Endothelial cell (in vitro differentiated cells): Measurements from ENCODE around the gene AKAP12. TPM values are rescaled to one million over a fixed set of nuclear protein-coding genes. Genes with fewer than 3 reads are reported as not detected.

Experiments
- DNase-seq: peaks from one replicate; pipeline ENCODE4 v3.0.0; 2021; ENCODE audit warnings: low spot score
- H3K27ac Mint-ChIP-seq: one replicate; pipeline ENCODE4 v1.8.0; 2021; ENCODE audit warnings: mixed read lengths, inconsistent platforms; ENCODE audit not compliant: unreplicated experiment
- H3K27me3 Mint-ChIP-seq: one replicate; pipeline ENCODE4 v1.8.0; 2021; ENCODE audit warnings: mild to moderate bottlenecking, moderate library complexity, mixed read lengths, inconsistent platforms; ENCODE audit not compliant: unreplicated experiment
- H3K36me3 Mint-ChIP-seq: one replicate; pipeline ENCODE4 v1.8.0; 2021; ENCODE audit warnings: mild to moderate bottlenecking, low read depth, mixed read lengths, inconsistent platforms; ENCODE audit not compliant: unreplicated experiment
- H3K4me1 Mint-ChIP-seq: one replicate; pipeline ENCODE4 v1.8.0; 2021; ENCODE audit warnings: mild to moderate bottlenecking, mixed read lengths, inconsistent platforms; ENCODE audit not compliant: unreplicated experiment
- H3K4me3 Mint-ChIP-seq: one replicate; pipeline ENCODE4 v1.8.0; 2021; ENCODE audit warnings: mild to moderate bottlenecking, mixed read lengths, inconsistent platforms; ENCODE audit not compliant: unreplicated experiment
- H3K9me3 Mint-ChIP-seq: one replicate; pipeline ENCODE4 v1.8.0; 2021; ENCODE audit warnings: mixed read lengths, inconsistent platforms; ENCODE audit not compliant: unreplicated experiment
- total RNA-seq: library from RNA; stranded (reverse); fragmentation: NEBNext Ultra II Directional; extraction: Animal tissue kit (Norgen Biotek cat#: 25700); gene quantifications from one replicate; pipeline ENCODE4 v1.2.1, GENCODE V29; 2021; ENCODE audit not compliant: unreplicated experiment
- TF ChIP-seq, protein P1 (sequence below): fragments of 200-600 bp; sonication (generic); IDR thresholded peaks from one replicate; pipeline ENCODE4 v1.5.0; 2021; ENCODE audit warnings: antibody characterized with exemption; ENCODE audit not compliant: unreplicated experiment

AKAP12 gene
- total RNA-seq, 1 donor from 2014 or later = 70.1 TPM

DNA sequence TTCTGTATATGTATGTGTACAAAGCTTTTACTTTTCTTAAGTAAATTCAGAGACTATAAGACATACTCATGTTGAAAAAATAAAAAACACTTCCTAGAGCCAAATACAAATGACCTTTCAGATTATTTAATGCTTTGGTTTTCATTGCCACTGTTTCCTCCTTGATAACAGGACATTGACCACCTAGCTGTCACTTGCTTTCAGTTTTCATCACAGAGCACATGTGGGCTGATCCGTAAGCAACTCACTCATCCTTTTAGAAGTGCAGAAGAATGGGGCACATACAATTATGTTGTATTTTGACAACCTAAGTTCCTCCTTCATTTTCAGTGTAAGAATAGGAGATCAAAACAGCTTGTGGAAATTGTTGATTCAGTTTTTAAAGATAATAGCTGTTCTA, 145.4 kb downstream of the AKAP12 start:
- Mint-ChIP-seq H3K4me1 (peaks cover 15% of the 10 kb centered on the region), H3K27me3 (peaks cover 8% of the 10 kb centered on the region), H3K4me3 (no peak overlapping the region), H3K27ac (no peak overlapping the region), H3K9me3 (no peaks in the 10 kb centered on the region), H3K36me3 (peaks cover 11% of the 10 kb centered on the region)
- no peak for DNase-seq
- TF ChIP-seq, protein P1, sequence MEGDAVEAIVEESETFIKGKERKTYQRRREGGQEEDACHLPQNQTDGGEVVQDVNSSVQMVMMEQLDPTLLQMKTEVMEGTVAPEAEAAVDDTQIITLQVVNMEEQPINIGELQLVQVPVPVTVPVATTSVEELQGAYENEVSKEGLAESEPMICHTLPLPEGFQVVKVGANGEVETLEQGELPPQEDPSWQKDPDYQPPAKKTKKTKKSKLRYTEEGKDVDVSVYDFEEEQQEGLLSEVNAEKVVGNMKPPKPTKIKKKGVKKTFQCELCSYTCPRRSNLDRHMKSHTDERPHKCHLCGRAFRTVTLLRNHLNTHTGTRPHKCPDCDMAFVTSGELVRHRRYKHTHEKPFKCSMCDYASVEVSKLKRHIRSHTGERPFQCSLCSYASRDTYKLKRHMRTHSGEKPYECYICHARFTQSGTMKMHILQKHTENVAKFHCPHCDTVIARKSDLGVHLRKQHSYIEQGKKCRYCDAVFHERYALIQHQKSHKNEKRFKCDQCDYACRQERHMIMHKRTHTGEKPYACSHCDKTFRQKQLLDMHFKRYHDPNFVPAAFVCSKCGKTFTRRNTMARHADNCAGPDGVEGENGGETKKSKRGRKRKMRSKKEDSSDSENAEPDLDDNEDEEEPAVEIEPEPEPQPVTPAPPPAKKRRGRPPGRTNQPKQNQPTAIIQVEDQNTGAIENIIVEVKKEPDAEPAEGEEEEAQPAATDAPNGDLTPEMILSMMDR = no peak

DNA sequence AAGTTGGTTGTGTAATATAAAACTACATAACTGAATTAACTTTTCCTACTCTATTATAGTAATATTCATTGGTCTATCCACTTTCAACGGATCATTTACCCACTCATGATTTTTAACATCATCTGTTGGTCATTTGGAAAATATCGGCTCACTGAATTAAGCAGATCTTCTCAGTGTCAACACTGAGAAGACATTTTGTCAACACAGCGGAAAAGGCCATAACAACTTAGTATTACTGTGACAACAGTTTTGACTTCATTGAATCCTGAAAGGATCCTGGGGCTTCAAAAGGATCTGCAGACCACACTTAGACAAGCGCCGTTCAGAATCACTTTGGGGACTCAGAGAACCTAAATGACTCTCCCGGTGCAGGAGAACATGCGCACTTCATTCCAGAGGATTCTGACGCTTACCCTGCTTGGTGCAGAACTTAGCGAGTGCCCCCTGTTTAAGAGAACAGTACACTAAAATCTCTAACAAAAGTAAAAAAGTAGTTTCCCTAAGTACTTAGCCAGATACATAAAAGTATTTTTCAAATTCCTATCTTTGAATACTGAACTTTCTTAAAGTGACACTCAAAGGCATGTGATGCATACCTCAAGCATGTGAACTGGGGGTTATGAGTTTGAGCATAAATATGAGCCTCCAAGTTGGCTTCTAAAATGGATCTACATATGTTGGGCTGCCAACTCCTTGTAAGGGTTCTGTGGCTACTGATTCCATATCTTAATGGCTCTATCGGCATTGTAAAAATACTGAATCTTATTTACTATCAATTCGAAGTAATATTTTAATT, 147.6 kb downstream of the AKAP12 start:
- Mint-ChIP-seq H3K27me3 (peaks cover 16% of the 10 kb centered on the region), H3K36me3 (peaks cover 13% of the 10 kb centered on the region), H3K4me1 (peaks cover 12% of the 10 kb centered on the region), H3K9me3 (no peaks in the 10 kb centered on the region), H3K27ac (peak overlapping the region; percentile 57), H3K4me3 (no peak overlapping the region)
- DNase-seq = no peak
- TF ChIP-seq, protein P1 = no peak

DNA sequence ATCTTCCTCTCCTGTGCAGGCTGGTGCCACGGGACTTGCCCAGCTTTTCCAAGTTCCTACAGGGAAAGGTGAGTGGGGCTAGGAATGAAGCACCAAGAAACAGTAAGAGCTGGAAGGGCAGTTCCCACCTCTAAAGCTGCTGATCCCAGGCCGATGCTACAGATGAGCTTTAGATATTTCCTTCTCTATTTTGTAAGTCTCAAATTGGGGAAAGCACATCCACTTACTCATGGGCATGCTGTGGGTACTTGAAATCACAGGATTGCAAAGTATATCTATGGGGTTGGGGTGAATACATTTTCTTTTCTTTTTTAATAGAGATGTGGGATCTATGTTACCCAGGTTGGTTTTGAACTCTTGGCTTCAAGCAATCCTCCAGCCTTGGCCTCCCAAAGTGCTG, 148.5 kb downstream of the AKAP12 start:
- peaks cover 13% of the 10 kb centered on the region for H3K36me3 Mint-ChIP-seq
- H3K27ac Mint-ChIP-seq = no peak overlapping the region
- no peak overlapping the region for H3K4me3 Mint-ChIP-seq
- peaks cover 16% of the 10 kb centered on the region for H3K27me3 Mint-ChIP-seq
- peaks cover 18% of the 10 kb centered on the region for H3K4me1 Mint-ChIP-seq
- TF ChIP-seq, protein P1 = no peak
- no peak for DNase-seq
- H3K9me3 Mint-ChIP-seq = no peaks in the 10 kb centered on the region

DNA sequence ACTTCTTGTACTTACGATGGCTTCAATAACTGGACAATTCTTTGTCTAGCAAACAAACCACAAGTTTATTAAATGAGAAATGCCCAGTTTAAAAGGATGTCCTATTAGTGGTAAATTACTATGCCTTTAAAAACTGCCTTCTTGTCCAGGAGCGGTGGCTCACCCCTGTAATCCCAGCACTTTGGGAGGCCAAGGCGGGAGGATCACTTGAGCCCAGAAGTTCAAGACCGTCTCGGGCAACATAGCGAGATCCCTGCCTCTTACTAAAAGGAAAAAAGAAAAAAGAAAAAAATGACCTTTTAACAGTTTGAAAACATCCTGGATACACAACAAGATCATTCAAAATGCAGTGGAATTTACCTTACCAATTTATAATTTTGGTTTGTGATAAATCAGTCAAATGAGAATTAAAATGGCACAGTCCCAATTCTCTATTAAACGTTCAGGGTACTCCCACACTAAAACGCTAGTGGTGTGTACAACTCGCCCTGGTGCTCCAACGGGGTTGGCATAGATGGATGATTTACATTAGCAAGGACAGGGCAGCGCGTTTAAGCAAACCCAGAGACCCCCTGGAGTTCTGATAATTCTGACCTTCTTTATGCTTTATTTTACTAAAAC, 149.3 kb downstream of the AKAP12 start:
- TF ChIP-seq, protein P1 = no peak
- Mint-ChIP-seq H3K4me3 (peak overlapping the region; percentile 95), H3K36me3 (peaks cover 13% of the 10 kb centered on the region), H3K27me3 (peaks cover 16% of the 10 kb centered on the region), H3K4me1 (peaks cover 27% of the 10 kb centered on the region), H3K9me3 (no peaks in the 10 kb centered on the region), H3K27ac (peak overlapping the region; percentile 96)
- peak; percentile 15 for DNase-seq

DNA sequence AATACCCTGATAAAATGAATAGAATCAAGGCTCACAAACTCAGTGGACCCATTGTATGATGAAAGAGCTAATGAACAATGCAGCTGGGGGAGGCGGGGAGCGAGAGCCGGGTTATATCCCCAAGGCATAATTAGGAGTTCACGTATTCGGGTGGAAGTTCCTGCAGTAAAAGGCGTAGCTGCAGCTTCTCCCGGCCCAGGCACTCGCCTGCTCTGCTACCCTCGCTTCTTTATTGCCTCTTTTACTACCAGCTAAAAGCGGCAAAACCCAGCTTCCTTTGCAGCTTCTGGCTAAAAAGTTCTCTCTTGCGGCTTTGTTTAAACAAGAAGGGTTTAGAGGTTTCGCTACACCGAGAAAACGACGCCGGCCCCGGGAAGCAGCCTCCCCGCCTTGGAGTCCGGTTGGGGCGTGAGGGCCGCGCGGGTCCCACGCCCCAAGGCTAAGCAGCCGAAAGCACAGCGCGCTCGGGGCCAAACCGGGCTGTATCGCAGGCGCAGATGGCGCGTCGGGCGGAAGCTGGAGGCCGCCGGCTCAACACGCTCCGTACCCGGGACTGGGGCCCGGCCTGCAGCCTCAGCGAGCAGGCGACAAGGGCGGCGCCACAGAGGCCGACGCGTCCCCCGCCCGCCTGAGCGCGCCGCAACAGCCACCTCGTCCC, 150.0 kb downstream of the AKAP12 start:
- Mint-ChIP-seq H3K36me3 (peaks cover 13% of the 10 kb centered on the region), H3K27ac (peak overlapping the region; percentile 96), H3K4me1 (peaks cover 27% of the 10 kb centered on the region), H3K9me3 (no peaks in the 10 kb centered on the region), H3K4me3 (peak overlapping the region; percentile 95), H3K27me3 (peaks cover 16% of the 10 kb centered on the region)
- TF ChIP-seq, protein P1 = no peak
- no peak for DNase-seq
